Sigmoid colon (tissue), 3 donors: ENCODE results near the gene FBXO38.

Experiments
- CTCF ChIP-seq, 4 experiments: fragments of 450-650 bp in 3 of 4; fragments of 200-600 bp in 1 of 4; IDR thresholded peaks; one replicate each; pipeline ENCODE4 v1.5.1; 2016 to 2019; ENCODE audit warnings: antibody characterized with exemption in 4 of 4, mild to moderate bottlenecking in 3 of 4, moderate library complexity in 2 of 4
- POLR2A ChIP-seq, 2 donors: fragments of 450-650 bp; IDR thresholded peaks; one replicate each; pipeline ENCODE4 v1.6.1; 2016; ENCODE audit warnings: antibody characterized with exemption in 2 of 2, mild to moderate bottlenecking in 2 of 2, moderate library complexity in 2 of 2

- TF ChIP-seq POLR2A (IDR thresholded peaks at IDR 0.05) (no peak), CTCF (IDR thresholded peaks at IDR 0.05) (no peak)
Observed at GRCh38 chr5:148335259-148335658, 48.5 kb upstream of the FBXO38 start, which contains the start of gene SPINK9.
